Common myeloid progenitor, CD34-positive (primary cell): ENCODE data around the gene GBX1.

ENCODE experiments used
- CTCF ChIA-PET: fragments of 350-600 bp; sonication (Branson Sonifier 250); formaldehyde crosslinking; loops from one replicate; lab custom pipeline; 2021; ENCODE audit warnings: antibody characterized with exemption; lab: Charles Lee
- POLR2A ChIA-PET: fragments of 350-600 bp; sonication (Branson Sonifier 250); formaldehyde crosslinking; loops from one replicate; lab custom pipeline; 2021; ENCODE audit warnings: antibody characterized with exemption; lab: Charles Lee
- DNase-seq, 3 donors: peaks; one replicate each; pipeline versions ENCODE4 v3.0.0 to v3.0.0-alpha.2; 2013
- H3K27ac ChIP-seq, 2 experiments: 1 replicate in 1 of 2; 2 replicates in 1 of 2; pipeline ENCODE4 v1.7.0; 2013; ENCODE audit warnings: inconsistent platforms in 2 of 2, low read length in 2 of 2, mild to moderate bottlenecking in 2 of 2, low read depth in 1 of 2, moderate library complexity in 1 of 2; ENCODE audit not compliant: severe bottlenecking in 2 of 2, insufficient read depth in 1 of 2, poor library complexity in 1 of 2
- H3K27me3 ChIP-seq, 5 experiments: replicated peaks in 2 of 5; 1 replicate in 3 of 5; 2 replicates in 2 of 5; pipeline versions ENCODE4 v1.6.1 to v1.7.0; 2013; ENCODE audit warnings: low read length in 4 of 5, mild to moderate bottlenecking in 2 of 5, moderate library complexity in 2 of 5, inconsistent platforms in 1 of 5; ENCODE audit not compliant: insufficient read depth in 5 of 5, control insufficient read depth in 4 of 5
- H3K36me3 ChIP-seq, 4 experiments: 1 replicate in 2 of 4; 2 replicates in 2 of 4; pipeline versions ENCODE4 v1.6.1 to v1.7.0; 2013; ENCODE audit warnings: low read length in 3 of 4, control low read depth in 1 of 4, mild to moderate bottlenecking in 1 of 4; ENCODE audit not compliant: control insufficient read depth in 4 of 4, insufficient read depth in 4 of 4
- H3K4me1 ChIP-seq, 4 experiments: 1 replicate in 3 of 4; 2 replicates in 1 of 4; pipeline versions ENCODE4 v1.6.1 to v1.7.1; 2013; ENCODE audit warnings: low read length in 3 of 4, mild to moderate bottlenecking in 3 of 4, control low read depth in 1 of 4, inconsistent platforms in 1 of 4, moderate library complexity in 1 of 4; ENCODE audit not compliant: control insufficient read depth in 4 of 4, insufficient read depth in 4 of 4; ENCODE audit errors: control extremely low read depth in 1 of 4
- H3K4me3 ChIP-seq, 7 experiments: 1 replicate in 4 of 7; 2 replicates in 3 of 7; pipeline versions ENCODE4 v1.5.1 to v1.7.0; 2013; ENCODE audit warnings: mild to moderate bottlenecking in 7 of 7, low read length in 6 of 7, moderate library complexity in 6 of 7, inconsistent platforms in 2 of 7, low read depth in 2 of 7, control low read depth in 1 of 7; ENCODE audit not compliant: insufficient read depth in 4 of 7, control insufficient read depth in 1 of 7; ENCODE audit errors: extremely low read depth in 1 of 7
- H3K9me3 ChIP-seq, 5 experiments: 1 replicate in 4 of 5; 2 replicates in 1 of 5; pipeline versions ENCODE4 v1.6.1 to v1.7.1; 2013; ENCODE audit warnings: low read length in 4 of 5, mild to moderate bottlenecking in 2 of 5, inconsistent platforms in 1 of 5, low read depth in 1 of 5, moderate library complexity in 1 of 5; ENCODE audit not compliant: control insufficient read depth in 4 of 5, insufficient read depth in 2 of 5; ENCODE audit errors: control extremely low read depth in 1 of 5
- WGBS: methylation state at CpG from one replicate; pipeline ENCODE4 v1.1.5; 2013; ENCODE audit not compliant: insufficient coverage; 5-methylcytosine and 5-hydroxymethylcytosine counted together

GBX1 gene

DNA sequence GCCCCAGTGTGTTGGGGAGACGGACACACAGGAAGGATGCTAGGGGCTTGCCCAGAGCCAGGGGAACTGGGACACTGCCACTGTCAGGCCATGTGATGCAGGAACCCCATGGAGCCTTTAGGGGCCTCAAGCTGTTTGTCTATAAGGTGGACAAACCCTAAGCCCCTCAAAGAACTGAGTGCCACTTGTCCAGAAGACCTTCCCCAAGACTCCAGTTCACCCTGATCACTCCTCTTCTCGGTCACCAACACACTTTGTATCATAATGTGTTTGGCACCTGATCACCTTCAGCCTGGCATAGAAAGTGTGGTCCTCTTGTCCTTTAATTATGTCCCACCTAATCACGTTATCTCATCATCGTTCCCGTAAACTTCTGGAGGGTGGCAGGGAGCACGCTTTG is 42.1 kb upstream of the GBX1 start:
- Histone ChIP-seq H3K4me1 (peaks cover 8 to 35% (median 27%) of the 10 kb centered on the region in 4 experiments), H3K27me3 (peaks cover 0 to 11% (median 2%) of the 10 kb centered on the region in 5 experiments), H3K4me3 (no peak overlapping the region), H3K36me3 (peaks cover 4 to 31% (median 16%) of the 10 kb centered on the region in 4 experiments), H3K9me3 (no peaks in the 10 kb centered on the region), H3K27ac (no peak overlapping the region)
- 96% methylated on average over 6 of the region's 6 CpGs for WGBS
- ChIA-PET CTCF (no interaction called here), POLR2A (no interaction called here)
- DNase-seq = no peak

GRCh38 chr7:151208253-151208862 is 40.9 kb upstream of the GBX1 start:
- Histone ChIP-seq H3K27me3 (peaks cover 0 to 23% (median 4%) of the 10 kb centered on the region in 5 experiments), H3K27ac (no peak overlapping the region), H3K9me3 (no peaks in the 10 kb centered on the region), H3K4me1 (peaks cover 8 to 35% (median 27%) of the 10 kb centered on the region in 4 experiments), H3K36me3 (peaks cover 0 to 19% (median 7%) of the 10 kb centered on the region in 4 experiments), H3K4me3 (no peak overlapping the region)
- POLR2A ChIA-PET = interaction anchor here (1.7 kb wide), 1 partner anchor 24 kb away, joined by 6 read pairs; the partner anchor contains the start of gene CHPF2
- 91% methylated on average over 7 of the region's 9 CpGs for WGBS
- CTCF ChIA-PET = interaction anchor here (1.1 to 4.8 kb wide), 6 partner anchors 11 to 35 kb away, joined by 3 to 37 read pairs (median 5); partner anchors contain the start of genes ABCF2 and CHPF2
- DNase-seq = no peak

GRCh38 chr7:151207804-151208203 is 40.3 kb upstream of the GBX1 start:
- H3K27me3 ChIP-seq = peaks cover 0 to 25% (median 4%) of the 10 kb centered on the region in 5 experiments
- CTCF ChIA-PET = interaction anchor here (1.1 to 4.8 kb wide), 9 partner anchors 12 to 145 kb away, joined by 3 to 37 read pairs (median 5); partner anchors contain the start of genes ABCF2 and CHPF2
- H3K36me3 ChIP-seq = peaks cover 0 to 13% (median 5%) of the 10 kb centered on the region in 4 experiments
- peak overlapping the region in 2 of 7 experiments; percentile 5 to 65 for H3K4me3 ChIP-seq
- H3K4me1 ChIP-seq = peaks cover 8 to 35% (median 27%) of the 10 kb centered on the region in 4 experiments
- POLR2A ChIA-PET = interaction anchor here (1.7 kb wide), 1 partner anchor 25 kb away, joined by 6 read pairs; the partner anchor contains the start of gene CHPF2
- WGBS = 81% methylated on average over 11 of the region's 12 CpGs
- H3K9me3 ChIP-seq = no peaks in the 10 kb centered on the region
- no peak for DNase-seq
- H3K27ac ChIP-seq = no peak overlapping the region

GRCh38 chr7:151207315-151207714 is 39.8 kb upstream of the GBX1 start:
- ChIA-PET CTCF (interaction anchor here (1.2 to 4.8 kb wide), 9 partner anchors 12 to 146 kb away, joined by 4 to 37 read pairs (median 5); partner anchors contain the start of gene CHPF2), POLR2A (interaction anchor here (0.6 to 1.7 kb wide), 3 partner anchors 17 to 25 kb away, joined by 3 to 6 read pairs (median 5); partner anchors contain the start of genes ABCF2 and CHPF2)
- 5% methylated on average over 9 of the region's 9 CpGs for WGBS
- Histone ChIP-seq H3K4me1 (peaks cover 8 to 35% (median 27%) of the 10 kb centered on the region in 4 experiments), H3K9me3 (no peaks in the 10 kb centered on the region), H3K4me3 (peak overlapping the region in 2 of 7 experiments; percentile 5 to 65), H3K27ac (no peak overlapping the region), H3K36me3 (peaks cover 0 to 8% (median 2%) of the 10 kb centered on the region in 4 experiments), H3K27me3 (peaks cover 0 to 25% (median 4%) of the 10 kb centered on the region in 5 experiments)
- peak in 1 of 3 donors; percentile 75 for DNase-seq

DNA sequence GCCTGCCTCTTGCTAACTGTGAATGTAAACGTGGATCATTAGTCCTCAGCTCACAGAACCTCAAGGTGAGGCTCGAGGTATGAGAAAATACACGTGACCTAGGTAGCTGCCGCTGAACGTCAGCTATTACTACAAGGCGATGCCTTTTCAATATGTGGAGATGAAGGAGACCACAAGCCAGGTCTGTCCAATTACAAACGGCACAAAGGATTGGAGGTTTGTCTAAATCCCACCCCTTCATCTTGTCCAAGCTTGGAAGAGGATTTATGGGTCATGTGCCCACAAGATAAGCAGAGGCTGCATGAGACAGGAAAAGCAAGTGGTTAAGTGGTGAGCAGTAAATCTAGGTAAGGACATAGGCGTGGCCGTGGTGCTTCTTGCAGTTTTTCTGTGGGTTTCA is 39.4 kb upstream of the GBX1 start:
- WGBS = 0% methylated on average over 9 of the region's 9 CpGs
- Histone ChIP-seq H3K9me3 (no peaks in the 10 kb centered on the region), H3K4me3 (peak overlapping the region in 1 of 7 experiments; percentile 65), H3K4me1 (peaks cover 8 to 35% (median 27%) of the 10 kb centered on the region in 4 experiments), H3K27me3 (peaks cover 0 to 25% (median 4%) of the 10 kb centered on the region in 5 experiments), H3K27ac (no peak overlapping the region), H3K36me3 (peaks cover 0 to 4% (median under 1%) of the 10 kb centered on the region in 4 experiments)
- ChIA-PET CTCF (interaction anchor here (0.7 to 4.8 kb wide), 10 partner anchors 18 to 146 kb away, joined by 3 to 37 read pairs (median 4); no protein-coding TSS in a partner anchor), POLR2A (interaction anchor here (0.6 to 1.7 kb wide), 3 partner anchors 17 to 26 kb away, joined by 3 to 6 read pairs (median 5); partner anchors contain the start of genes ABCF2 and CHPF2)
- DNase-seq = peak; percentile 88 to 98 (median 95)

GRCh38 chr7:151205730-151206129 is 38.2 kb upstream of the GBX1 start:
- ChIA-PET POLR2A (no interaction called here), CTCF (interaction anchor here (0.8 to 4.8 kb wide), 6 partner anchors 24 to 82 kb away, joined by 3 to 37 read pairs (median 4); no protein-coding TSS in a partner anchor)
- DNase-seq = peak in 2 of 3 donors; percentile 38 to 58
- Histone ChIP-seq H3K9me3 (no peaks in the 10 kb centered on the region), H3K27me3 (peaks cover 0 to 25% (median 4%) of the 10 kb centered on the region in 5 experiments), H3K4me3 (no peak overlapping the region), H3K4me1 (peaks cover 8 to 35% (median 27%) of the 10 kb centered on the region in 4 experiments), H3K36me3 (no peaks in the 10 kb centered on the region), H3K27ac (no peak overlapping the region)
- WGBS = 89% methylated on average over 3 of the region's 6 CpGs
